C1 segment of cervical spinal cord (tissue), 14 donors: ENCODE data around the gene DOCK2.

Experiments used
- DNase-seq, 14 donors: peaks; one replicate each; lab custom pipeline; 2025; lab: John Stamatoyannopoulos, UW

DOCK2 gene

GRCh38 chr5:170115925-170116324 is 478.9 kb downstream of the DOCK2 start:
- no peak for DNase-seq

- DNase-seq = no peak
These were observed 480.7 kb downstream of the DOCK2 start for GRCh38 chr5:170117736-170118135.

DNA sequence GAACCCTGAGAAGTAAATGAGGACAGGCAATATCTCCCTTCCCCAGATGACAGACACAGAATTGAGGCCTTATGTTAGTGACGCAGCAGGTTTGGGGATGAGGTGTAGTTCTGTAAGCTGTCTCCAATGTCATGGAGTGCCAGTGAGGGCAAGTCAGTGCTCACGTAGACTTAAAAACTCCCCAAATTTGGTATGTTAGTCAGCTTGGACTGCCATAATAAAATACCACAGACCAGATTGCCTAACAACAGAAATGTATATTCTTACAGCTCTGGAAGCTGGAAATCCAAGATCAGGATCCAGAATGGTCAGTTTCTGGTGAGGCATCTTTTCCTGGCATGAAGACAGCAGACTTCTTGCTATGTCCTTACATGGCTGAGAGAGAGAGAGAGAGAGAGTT is 483.5 kb downstream of the DOCK2 start:
- DNase-seq = no peak

GRCh38 chr5:170121321-170121720 is 484.2 kb downstream of the DOCK2 start:
- no peak for DNase-seq

DNA sequence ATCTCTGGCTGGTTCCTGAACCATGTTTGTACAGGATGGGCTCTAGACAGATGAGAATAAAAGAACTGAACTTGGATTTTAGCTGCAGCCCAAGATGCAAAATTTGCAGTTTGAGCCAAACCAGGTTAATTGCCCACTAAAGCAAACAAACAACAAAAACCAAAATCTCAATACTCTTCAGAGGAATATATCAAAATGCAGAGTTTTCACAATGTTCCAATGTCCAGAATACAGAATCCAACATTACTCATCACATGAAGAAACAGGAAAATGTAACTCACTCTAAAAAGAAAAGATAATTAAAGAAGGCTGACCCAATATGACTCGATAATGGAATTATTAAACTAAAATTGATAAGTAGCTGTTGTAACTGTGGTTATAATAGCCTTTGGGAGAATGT is 489.0 kb downstream of the DOCK2 start:
- DNase-seq = no peak

GRCh38 chr5:170126626-170127025 is 489.6 kb downstream of the DOCK2 start:
- DNase-seq = no peak

DNA sequence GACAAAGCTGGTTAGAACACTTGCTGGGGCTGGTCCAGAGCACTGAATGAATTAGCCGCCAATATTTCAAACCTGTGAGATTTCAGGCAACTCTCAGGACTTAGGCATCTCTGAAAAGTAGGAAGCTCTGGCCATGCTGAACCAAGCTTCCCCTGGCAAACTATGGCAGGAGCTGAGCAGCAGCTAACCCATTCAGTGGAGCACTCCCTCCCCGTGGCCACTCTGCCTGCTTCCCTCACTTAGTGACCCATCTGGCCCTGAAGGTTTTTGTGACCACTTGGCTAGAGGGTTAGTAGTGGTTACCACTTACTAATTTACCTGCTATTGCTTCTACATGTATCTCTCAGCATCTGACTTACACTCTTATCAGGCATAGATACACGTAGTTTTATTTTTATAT is 494.2 kb downstream of the DOCK2 start:
- DNase-seq = no peak

GRCh38 chr5:170132269-170132975 is 495.3 kb downstream of the DOCK2 start:
- DNase-seq = no peak
